VCaP (cell line): Measurements from ENCODE around the gene TBC1D30.

Experiments
- H3K27ac ChIP-seq: fragments of 450-650 bp; 2 replicates; pipeline ENCODE4 v1.5.1; 2017
- CTCF ChIP-seq: fragments of 450-650 bp; conservative IDR thresholded peaks from 2 replicates; pipeline ENCODE4 v1.5.1; 2017; ENCODE audit warnings: mild to moderate bottlenecking, moderate library complexity

TBC1D30 gene

GRCh38 chr12:64785838-64786237 lies 38.6 kb upstream of the TBC1D30 start:
- no peak overlapping the region for H3K27ac ChIP-seq
- no peak for TF ChIP-seq CTCF

- peak overlapping the region; percentile 77 for H3K27ac ChIP-seq
- TF ChIP-seq CTCF: no peak
These were observed 34.3 kb upstream of the TBC1D30 start for GRCh38 chr12:64790166-64790565.

- no peak for TF ChIP-seq CTCF
- peak overlapping the region; percentile 77 for H3K27ac ChIP-seq
These were observed 33.4 kb upstream of the TBC1D30 start for GRCh38 chr12:64791036-64791435.

- no peak for TF ChIP-seq CTCF
- H3K27ac ChIP-seq: no peak overlapping the region
These were observed 32.3 kb upstream of the TBC1D30 start for GRCh38 chr12:64792128-64792527.

DNA sequence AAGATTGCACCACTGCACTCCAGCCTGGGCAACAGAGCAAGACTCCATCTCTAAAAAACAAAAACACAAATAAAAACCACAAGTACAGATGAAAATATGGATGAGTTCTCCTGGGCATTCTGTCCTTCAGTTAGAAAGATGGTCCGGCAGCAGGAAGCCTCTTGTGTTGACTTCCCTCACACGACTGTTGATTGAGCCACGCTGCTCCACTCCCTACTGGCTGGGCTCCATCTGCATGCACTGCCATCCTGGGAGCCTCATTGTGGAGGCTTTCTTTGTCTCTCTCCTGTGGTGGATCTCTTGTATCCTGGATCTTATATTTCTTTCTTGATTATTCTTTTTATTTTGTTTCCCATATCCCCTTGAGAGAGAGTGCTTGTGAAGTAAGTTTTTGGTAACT lies 30.8 kb upstream of the TBC1D30 start:
- TF ChIP-seq CTCF: no peak

DNA sequence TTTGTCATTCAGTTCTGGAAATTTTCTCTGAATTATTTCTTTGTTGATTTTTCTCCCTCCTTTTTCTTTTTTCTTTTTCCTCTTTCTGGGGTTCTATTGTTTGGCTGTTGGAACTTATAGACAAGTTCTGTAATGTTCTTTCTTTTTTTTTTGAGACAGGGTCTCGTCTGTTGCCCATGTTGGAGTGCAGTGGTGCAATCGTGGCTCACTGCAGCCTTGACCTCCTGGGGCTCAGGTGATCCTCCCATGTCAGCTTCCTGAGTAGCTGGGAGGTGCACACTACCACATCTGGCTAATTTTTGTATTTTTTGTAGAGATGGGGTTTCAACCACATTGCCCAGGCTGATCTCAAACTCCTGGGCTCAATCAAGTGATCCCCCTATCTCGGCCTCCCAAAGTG lies 30.1 kb upstream of the TBC1D30 start:
- no peak for TF ChIP-seq CTCF
- peak overlapping the region; percentile 38; the same call in 1 of the 2 replicates for H3K27ac ChIP-seq

More for the DNA sequence above, 30.8 kb upstream of the TBC1D30 start:
- H3K27ac ChIP-seq: peak overlapping the region; percentile 38; the same call in 1 of the 2 replicates

GRCh38 chr12:64796205-64796845 lies 28.1 kb upstream of the TBC1D30 start:
- TF ChIP-seq CTCF: peak; percentile 96
- peak overlapping the region; percentile 31; the same call in 1 of the 2 replicates for H3K27ac ChIP-seq
